Urinary bladder (tissue), 4 donors: ENCODE data around the gene TOX4. TPM values are rescaled to one million over a fixed set of nuclear protein-coding genes. Genes with fewer than 3 reads are reported as not detected.
"Not testable (repeated sequence)": the region's sequence is repeated elsewhere in the genome, so short reads cannot be mapped to it uniquely, and the experiment has no call there.

ENCODE experiments used
- DNase-seq: peaks from one replicate; pipeline ENCODE4 v3.0.0-alpha.2; 2015; ENCODE audit errors: extremely low spot score
- H3K27ac ChIP-seq: one replicate; pipeline ENCODE4 v1.5.1; 2013; ENCODE audit warnings: low read depth, mild to moderate bottlenecking, moderate library complexity
- H3K36me3 ChIP-seq: one replicate; pipeline ENCODE4 v1.6.1; 2013; ENCODE audit warnings: mild to moderate bottlenecking, moderate library complexity; ENCODE audit not compliant: insufficient read depth
- H3K4me1 ChIP-seq: one replicate; pipeline ENCODE4 v1.6.1; 2013; ENCODE audit warnings: mild to moderate bottlenecking, moderate library complexity; ENCODE audit not compliant: insufficient read depth
- H3K4me3 ChIP-seq: one replicate; pipeline ENCODE4 v1.5.1; 2013; ENCODE audit warnings: low read depth, low read length
- WGBS: extraction: QIAGEN DNeasy Blood & Tissue Kit; methylation state at CpG from one replicate; pipeline ENCODE4 v1.1.7; 2013; 5-methylcytosine and 5-hydroxymethylcytosine counted together
- polyA plus RNA-seq: library from polyadenylated mRNA; stranded (reverse); fragments of 200-250 nt; gene quantifications from one replicate; pipeline ENCODE4 v1.2.3, GENCODE V29; 2013
- total RNA-seq: library from RNA; depleted of rRNA; stranded (reverse); fragments of >200 nt; gene quantifications from one replicate; pipeline ENCODE4 v1.2.3, GENCODE V29; 2014
- donor health status: healthy with polysubstance abuse.
- donor health status: healthy.

Gene TOX4
- total RNA-seq, result 25.9 TPM
- 46.5 TPM for polyA plus RNA-seq

DNA sequence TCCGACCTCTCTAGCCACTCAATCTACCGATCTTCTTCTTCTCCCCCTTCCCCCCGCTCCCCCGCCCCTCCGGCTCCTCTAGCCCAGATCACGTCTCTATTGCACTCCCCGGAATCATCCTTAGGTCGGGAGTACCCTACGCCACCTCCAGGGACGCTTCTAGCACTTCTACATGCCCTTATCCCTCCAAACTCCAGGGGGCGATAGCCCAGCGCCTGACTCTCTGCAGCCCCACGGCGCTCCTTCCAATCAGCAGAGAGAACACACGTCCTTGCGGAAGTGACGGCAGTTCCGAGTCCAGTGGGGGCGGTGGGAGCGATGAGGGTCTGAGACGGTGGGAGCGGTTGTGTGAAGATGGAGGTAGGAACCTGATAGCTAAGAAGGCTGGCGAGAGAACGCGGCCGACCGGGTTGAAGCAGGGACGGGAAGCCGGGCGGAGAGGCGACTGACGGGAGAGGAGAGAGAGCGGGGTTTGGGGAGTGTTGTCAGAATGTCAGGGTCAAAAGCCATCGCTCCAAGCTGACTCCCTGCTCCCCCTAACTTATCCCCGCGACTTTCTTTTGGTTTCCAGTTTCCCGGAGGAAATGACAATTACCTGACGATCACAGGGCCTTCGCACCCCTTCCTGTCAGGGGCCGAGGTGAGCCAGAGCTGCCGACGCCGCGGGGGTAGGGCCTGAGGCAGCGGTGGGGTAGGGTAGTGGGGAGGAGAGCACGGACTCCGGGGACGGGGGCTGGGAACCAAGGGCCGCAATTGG is at the start of gene TOX4, which contains the start of gene RAB2B:
Gene TOX4, plus strand, starts transcription at position 271 of the 757 bp plus-strand sequence. Its CDS starts 84 bp downstream, at position 355.
Gene RAB2B, minus strand, starts transcription at position 35 of the 757 bp plus-strand sequence. CDS start 87 bp downstream, outside the sequence.
- H3K36me3 ChIP-seq, result no peaks in the 10 kb centered on the region
- DNase-seq, result peak; percentile 99
- H3K4me3 ChIP-seq, result peak within 1 kb of the TSS; percentile 92
- H3K4me1 ChIP-seq, result no peaks in the 10 kb centered on the region
- WGBS, result under 1% methylated on average over 49 of the region's 49 CpGs
- H3K27ac ChIP-seq, result peak within 1 kb of the TSS; percentile 95

DNA sequence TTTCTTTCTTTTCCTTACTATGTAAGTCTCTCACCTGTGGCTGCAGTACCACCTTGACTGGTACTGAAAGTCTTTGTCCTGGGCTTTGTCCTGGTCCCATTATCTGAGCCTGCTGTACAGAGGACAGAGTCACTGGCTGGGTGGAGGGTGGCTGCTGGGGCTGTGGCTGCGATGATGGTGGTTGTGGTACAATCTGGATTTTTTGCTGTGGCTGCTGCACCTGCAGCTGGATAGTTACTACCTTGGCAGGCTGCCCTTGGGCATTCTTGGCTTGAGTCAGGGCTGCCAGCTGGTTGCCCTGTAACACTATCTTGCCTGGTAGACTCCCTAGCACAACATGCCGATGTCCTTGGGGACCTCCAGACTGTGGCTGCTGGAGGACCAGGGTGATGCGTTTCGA is 48.1 kb upstream of the TOX4 start:
- DNase-seq, result no peak
- WGBS, result 94% methylated on average over 4 of the region's 4 CpGs
- Histone ChIP-seq H3K27ac (no peak overlapping the region), H3K4me1 (no peaks in the 10 kb centered on the region), H3K36me3 (peaks cover 9% of the 10 kb centered on the region), H3K4me3 (no peak overlapping the region)

DNA sequence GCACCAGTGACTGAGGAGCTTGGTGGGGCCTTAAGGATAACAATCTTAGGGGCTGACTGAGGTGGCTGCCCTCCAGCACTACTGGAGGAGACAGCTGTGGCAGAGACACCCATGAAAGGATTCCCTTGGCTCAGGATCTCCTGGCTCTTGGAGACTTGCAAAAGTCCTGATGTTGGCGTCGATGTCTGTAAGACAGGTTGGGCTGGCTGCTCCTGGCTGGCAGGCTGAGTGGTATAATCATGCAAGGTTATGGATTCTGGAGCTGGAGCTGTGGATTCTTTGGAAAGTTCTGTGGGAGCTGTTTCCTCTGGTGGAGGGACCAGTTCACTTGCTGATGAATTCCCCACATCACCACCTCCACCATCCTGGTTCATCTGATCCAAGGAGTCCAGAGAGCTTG is 45.9 kb upstream of the TOX4 start:
- WGBS, result 96% methylated on average over 2 of the region's 2 CpGs

DNA sequence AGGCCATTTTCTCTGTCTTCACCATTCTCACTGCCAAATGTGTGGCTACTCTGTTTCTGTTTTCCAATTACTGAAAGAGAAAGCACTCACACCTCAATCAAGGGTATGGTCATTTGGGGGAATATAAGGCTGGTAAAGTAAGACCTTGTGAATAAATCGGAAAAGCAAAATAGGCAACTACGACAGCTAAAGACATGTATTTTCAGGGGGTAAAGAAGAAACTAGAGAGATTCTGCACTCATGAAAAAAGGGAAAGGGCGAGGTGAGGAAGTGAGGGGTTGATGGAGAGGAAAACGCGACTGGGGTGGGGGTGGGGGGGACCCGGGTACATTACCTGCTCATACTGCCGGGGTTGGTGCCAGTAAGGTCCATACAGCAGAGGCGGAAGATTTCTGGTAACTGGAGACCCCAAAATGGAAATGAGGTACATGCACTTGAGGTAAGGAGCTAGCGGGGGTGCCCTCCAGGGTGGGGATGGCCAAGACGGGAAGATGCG is 40.4 kb upstream of the TOX4 start:
- Histone ChIP-seq H3K4me3 (peak overlapping the region; percentile 97), H3K36me3 (no peaks in the 10 kb centered on the region), H3K27ac (peak overlapping the region; percentile 81), H3K4me1 (peaks cover 3% of the 10 kb centered on the region)
- no peak for DNase-seq
- under 1% methylated on average over 11 of the region's 11 CpGs for WGBS

More for the DNA sequence above, 45.9 kb upstream of the TOX4 start:
- peaks cover 3% of the 10 kb centered on the region for H3K4me1 ChIP-seq
- no peak for DNase-seq
- peaks cover 6% of the 10 kb centered on the region for H3K36me3 ChIP-seq
- H3K4me3 ChIP-seq, result no peak overlapping the region
- no peak overlapping the region for H3K27ac ChIP-seq

DNA sequence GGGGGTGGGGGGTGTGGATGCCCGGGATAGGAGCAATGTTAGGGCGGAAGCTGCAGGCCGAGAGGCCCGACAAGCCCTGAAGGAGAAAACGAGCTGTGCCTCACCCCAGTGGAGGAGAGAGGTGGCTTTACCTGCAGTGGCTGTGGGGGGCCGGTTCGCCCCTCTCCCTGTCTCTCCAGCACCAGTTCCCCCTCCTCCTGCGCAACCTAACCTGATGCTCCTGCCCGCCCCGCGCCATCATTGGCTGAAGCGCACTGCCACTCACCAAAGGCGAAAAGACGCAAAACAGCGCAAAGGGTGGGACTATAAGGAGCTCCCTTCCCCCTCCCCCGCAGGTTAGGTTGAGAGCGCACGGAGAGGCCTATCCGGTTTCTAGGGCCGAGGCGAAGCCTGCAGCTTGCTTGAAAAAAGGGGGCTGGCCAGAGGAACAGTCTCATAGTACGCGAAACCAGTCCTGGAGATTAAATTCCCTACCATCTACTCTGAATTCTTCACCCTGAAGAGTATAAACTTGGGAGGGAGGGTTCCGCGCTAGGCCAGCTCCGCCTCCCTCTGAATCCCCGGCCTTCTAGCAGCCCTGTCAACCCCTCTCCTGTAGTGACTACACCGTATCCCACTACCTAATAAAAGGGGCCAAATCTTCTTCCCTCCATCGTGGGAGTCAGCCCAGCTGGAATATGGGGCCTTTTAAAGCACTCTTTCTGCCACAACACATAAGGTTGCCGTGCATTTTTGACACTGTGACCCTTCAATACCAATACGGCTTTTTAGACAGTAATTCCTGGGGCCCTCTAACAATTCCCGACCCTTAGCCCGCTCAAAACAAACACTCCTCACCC is 39.7 kb upstream of the TOX4 start:
- peak; percentile 99 for DNase-seq
- WGBS, result 3% methylated on average over 33 of the region's 33 CpGs
- peak overlapping the region; percentile 97 for H3K4me3 ChIP-seq

DNA sequence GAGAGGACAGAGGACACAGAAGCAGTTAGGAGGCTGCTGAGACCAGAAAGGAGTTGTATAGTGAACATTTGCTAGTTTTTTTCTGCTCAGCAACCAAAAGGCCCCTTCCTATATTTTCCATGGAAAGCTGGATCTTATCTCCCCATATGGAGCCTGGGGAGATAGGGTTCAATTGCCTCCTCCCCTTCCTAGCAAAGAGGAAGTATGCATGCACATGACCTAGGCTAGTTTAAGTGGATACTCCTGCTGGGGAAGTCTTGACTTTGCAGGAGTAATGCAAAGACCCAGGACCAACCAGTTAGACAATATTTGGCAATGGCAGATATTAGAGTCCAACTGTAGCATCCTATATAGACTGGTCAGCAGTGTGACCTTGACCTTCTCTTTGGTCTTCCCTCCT is 36.1 kb upstream of the TOX4 start:
- Histone ChIP-seq H3K27ac (no peak overlapping the region), H3K4me1 (no peaks in the 10 kb centered on the region), H3K36me3 (peaks cover 2% of the 10 kb centered on the region), H3K4me3 (no peak overlapping the region)
- DNase-seq, result no peak

More for the DNA sequence above, 39.7 kb upstream of the TOX4 start:
- no peaks in the 10 kb centered on the region for H3K36me3 ChIP-seq
- H3K4me1 ChIP-seq, result peaks cover 3% of the 10 kb centered on the region
- peak overlapping the region; percentile 81 for H3K27ac ChIP-seq

DNA sequence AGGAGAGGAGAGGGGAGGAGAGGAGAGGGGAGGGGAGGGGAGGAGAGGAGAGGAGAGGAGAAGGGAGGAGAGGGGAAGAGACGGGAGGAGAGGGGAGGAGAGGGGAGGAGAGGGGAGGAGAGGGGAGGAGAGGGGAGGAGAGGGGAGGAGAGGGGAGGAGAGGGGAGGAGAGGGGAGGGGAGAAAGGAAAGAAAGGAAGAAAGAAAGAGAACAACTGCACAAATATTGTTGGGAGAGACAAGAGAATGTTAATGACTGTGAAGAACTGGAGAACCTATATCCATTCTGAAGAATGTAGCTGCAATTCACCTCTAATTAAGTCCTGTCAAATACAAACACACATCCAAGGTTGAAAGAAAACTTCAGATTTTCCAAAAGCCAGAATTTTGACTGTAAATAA is 34.3 kb upstream of the TOX4 start:
- DNase-seq, H3K36me3 ChIP-seq, H3K4me1 ChIP-seq, H3K27ac ChIP-seq, H3K4me3 ChIP-seq: not testable (repeated sequence)
- 75% methylated on average over 1 of the region's 1 CpG for WGBS

DNA sequence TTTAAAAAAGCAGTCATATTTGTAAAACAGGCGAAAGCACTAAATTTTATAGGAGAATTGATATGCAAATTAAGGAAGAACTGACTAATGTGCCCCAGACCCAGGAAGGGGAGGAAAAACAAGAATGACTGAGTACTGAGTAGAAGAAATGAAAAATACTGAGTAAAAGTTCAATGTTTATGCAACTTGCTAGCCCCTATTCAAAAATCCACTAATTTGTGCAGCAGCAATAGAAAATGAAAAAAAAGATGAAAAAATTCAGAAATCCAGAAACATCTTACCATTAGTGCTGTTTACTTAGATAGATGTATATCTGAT is 27.1 kb upstream of the TOX4 start:
- H3K4me1 ChIP-seq, result peaks cover 2% of the 10 kb centered on the region
- H3K4me3 ChIP-seq, result no peak overlapping the region
- peaks cover 2% of the 10 kb centered on the region for H3K36me3 ChIP-seq
- WGBS, result 87% methylated on average over 1 of the region's 1 CpG
- no peak for DNase-seq
- H3K27ac ChIP-seq, result no peak overlapping the region

DNA sequence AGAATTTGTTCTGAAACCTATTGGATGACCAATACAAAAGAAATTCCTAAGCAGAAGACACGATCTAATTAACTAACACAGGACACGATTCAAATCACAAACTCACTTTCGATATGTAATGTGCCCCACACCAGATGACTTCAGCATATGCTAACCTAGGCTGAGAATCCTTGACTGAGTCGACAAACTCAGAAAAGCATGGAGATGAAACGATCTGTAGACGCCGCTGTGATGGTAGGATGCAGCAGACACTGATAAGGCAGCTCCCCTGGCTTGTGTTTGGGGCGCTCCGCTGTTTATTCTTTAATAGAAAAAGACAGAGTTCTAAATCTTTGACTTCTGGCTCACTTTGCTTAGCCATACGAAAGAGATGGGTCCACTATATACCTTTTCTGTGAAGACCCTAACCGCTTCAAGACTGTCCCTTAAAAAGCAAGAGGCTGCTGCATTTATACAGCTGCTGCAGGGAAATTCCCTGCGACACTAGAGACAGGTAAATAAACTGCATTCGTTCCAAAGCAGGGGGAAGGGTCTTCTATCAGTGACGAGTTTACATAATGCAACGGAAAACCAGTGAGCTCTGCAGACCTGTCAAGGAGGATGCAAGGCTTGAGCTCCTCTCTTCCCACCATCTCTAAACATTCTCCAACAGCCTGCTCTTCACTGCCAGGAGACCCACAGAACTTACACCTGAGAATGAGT is 22.0 kb upstream of the TOX4 start:
- WGBS, result 25% methylated on average over 15 of the region's 15 CpGs
- H3K4me3 ChIP-seq, result peak overlapping the region; percentile 84
- H3K27ac ChIP-seq, result no peak overlapping the region
- DNase-seq, result no peak
- H3K4me1 ChIP-seq, result peaks cover 2% of the 10 kb centered on the region
- no peaks in the 10 kb centered on the region for H3K36me3 ChIP-seq

DNA sequence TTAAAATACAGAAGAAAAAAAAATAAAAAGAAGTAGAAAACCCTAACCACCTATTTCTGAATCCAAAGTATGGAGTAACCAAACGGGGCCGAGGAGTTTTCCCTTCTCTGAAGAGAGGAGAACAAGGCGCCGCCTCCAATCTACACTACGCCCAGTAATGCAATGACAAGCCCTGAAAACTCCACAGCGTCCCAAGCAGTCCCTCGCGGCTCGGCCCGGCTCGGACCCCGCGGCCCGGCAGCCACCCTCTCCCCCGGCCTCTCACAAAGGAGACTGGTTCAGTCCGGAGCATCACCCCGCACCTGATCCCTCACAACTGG is 21.4 kb upstream of the TOX4 start:
- under 1% methylated on average over 17 of the region's 17 CpGs for WGBS
- H3K4me1 ChIP-seq, result peaks cover 2% of the 10 kb centered on the region
- DNase-seq, result no peak
- H3K36me3 ChIP-seq, result no peaks in the 10 kb centered on the region
- peak overlapping the region; percentile 84 for H3K4me3 ChIP-seq
- peak overlapping the region; percentile 59 for H3K27ac ChIP-seq

DNA sequence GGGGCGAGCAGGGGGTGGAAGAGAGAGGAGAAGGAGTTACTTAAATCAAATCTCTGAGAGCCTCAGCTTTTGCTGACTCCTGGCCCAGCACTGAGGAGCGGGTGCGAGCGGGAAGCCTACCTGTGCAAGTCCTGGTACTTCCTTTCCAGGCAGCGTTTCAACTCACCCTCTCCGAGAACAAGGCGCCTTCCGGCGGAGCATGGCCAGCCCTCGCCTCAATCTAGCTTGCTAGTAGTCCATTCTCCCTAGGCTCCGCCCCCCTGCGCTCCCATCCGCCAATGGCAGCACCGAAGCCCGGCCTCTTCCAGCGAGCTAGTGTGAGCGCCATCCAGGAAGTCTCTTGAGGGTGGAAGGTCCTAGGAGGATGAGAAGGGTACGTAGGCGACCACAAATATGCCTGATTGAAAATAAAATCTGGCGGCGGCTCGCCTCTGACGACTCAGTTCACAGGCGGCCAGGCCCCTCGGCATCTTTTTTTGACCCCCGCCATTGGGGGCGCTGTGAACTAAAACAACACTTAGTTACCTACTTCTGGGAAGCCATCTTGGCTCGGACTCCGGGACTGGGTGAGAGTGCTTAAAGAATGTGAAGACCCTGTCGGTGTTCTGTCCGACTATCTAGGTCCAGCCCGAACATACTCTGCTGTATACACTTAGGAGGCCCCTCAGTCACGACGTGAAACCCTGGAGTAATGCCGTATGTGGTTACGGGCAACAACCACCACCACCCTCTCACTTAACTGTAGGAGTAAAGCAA is 20.9 kb upstream of the TOX4 start, which contains the start of gene CHD8:
Gene CHD8, minus strand, starts transcription at position 212 of the 756 bp plus-strand sequence. CDS start 24,480 bp downstream, outside the sequence.
- Histone ChIP-seq H3K4me3 (peak within 1 kb of the TSS; percentile 84), H3K36me3 (no peaks in the 10 kb centered on the region), H3K27ac (peak within 1 kb of the TSS; percentile 98), H3K4me1 (peaks cover 2% of the 10 kb centered on the region)
- DNase-seq, result peak; percentile 99
- WGBS, result under 1% methylated on average over 36 of the region's 36 CpGs

DNA sequence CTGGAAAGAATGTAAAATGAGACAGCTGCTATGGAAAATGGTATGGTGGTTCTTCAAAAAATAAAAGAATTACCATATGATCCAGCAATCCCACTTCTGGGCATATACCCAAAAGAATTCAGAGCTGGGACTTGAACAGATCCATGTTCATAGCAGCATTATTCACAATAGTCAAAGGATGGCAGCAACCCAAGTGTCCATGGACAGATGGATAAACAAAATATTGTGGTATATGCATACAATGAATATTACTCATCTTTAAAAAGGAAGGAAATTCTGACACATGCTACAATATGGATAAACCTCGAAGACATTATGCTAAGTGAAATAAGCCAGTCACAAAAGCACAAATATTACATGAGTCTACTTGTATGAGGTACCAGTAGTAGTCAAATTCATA is 9.4 kb upstream of the TOX4 start:
- H3K36me3 ChIP-seq, result peaks cover 5% of the 10 kb centered on the region
- no peak for DNase-seq
- 65% methylated on average over 1 of the region's 1 CpG for WGBS
- H3K27ac ChIP-seq, result no peak overlapping the region
- no peaks in the 10 kb centered on the region for H3K4me1 ChIP-seq
- H3K4me3 ChIP-seq, result no peak overlapping the region
